ENCODE results near the gene EFR3B. TPM values are rescaled to one million over a fixed set of nuclear protein-coding genes. Genes with fewer than 3 reads are reported as not detected.

The EFR3B gene
- total RNA-seq, 2 experiments from 2014 or later = 0.08 to 0.11 TPM

DNA sequence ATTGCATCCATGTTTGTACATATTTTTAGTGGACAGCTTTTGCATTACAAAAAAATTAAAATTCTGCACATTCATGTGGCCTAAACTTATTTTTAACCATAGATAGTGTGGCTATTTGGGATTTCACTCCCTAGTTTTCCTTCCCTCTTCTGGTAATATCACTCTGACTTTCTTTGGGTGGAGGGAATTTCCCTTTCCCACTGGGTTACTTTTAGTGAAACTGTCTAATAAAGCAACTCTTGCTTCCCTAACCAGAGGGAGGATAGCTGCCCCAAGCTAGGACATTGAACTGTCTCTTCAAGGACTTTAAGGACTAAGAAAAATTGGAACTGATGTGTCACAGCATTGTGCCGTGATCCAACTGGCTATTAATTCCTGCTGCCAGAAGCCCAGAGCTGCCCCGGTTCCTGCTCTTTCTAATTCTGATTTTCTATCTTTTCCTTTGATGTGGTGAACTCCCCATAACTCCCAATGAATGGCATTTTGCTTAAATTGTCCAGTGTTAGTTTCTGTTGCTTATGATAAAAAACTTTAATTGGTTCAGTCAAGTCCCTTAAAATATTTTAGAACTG, 20.0 kb upstream of the EFR3B start:
- Mint-ChIP-seq H3K9me3 (no peaks in the 10 kb centered on the region), H3K4me3 (no peak overlapping the region), H3K27me3 (peaks cover 8% of the 10 kb centered on the region), H3K4me1 (no peaks in the 10 kb centered on the region), H3K36me3 (no peaks in the 10 kb centered on the region), H3K27ac (no peak overlapping the region)
- ATAC-seq (ENCODE audit: low read depth) (no peak), DNase-seq (no peak)
- POLR2A ChIA-PET = no interaction called here

DNA sequence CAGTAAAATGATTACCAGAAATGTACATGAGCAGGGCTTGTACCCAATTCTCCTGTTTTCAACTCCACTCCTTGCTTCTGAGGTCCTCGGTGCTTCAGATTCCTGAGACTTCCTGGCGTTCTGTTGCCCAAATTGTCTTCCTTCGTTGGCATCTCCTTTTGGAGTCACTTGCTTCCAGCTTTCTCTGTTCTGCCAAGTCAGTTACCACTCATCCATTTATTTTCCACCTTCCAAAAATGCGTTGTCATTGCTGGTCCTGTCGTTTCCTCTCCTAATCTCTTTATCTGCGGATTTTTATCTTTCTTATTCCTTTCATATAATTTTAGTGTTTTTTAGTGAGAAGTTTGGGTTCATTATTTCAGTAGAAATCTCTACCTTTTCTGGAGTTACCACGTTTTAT, 18.5 kb upstream of the EFR3B start:
- peaks cover 8% of the 10 kb centered on the region for H3K27me3 Mint-ChIP-seq
- DNase-seq = no peak
- no peak overlapping the region for H3K27ac Mint-ChIP-seq
- no peaks in the 10 kb centered on the region for H3K9me3 Mint-ChIP-seq
- no peak for ATAC-seq (ENCODE audit: low read depth)
- POLR2A ChIA-PET = no interaction called here
- H3K4me3 Mint-ChIP-seq = no peak overlapping the region
- no peaks in the 10 kb centered on the region for H3K4me1 Mint-ChIP-seq
- no peaks in the 10 kb centered on the region for H3K36me3 Mint-ChIP-seq

DNA sequence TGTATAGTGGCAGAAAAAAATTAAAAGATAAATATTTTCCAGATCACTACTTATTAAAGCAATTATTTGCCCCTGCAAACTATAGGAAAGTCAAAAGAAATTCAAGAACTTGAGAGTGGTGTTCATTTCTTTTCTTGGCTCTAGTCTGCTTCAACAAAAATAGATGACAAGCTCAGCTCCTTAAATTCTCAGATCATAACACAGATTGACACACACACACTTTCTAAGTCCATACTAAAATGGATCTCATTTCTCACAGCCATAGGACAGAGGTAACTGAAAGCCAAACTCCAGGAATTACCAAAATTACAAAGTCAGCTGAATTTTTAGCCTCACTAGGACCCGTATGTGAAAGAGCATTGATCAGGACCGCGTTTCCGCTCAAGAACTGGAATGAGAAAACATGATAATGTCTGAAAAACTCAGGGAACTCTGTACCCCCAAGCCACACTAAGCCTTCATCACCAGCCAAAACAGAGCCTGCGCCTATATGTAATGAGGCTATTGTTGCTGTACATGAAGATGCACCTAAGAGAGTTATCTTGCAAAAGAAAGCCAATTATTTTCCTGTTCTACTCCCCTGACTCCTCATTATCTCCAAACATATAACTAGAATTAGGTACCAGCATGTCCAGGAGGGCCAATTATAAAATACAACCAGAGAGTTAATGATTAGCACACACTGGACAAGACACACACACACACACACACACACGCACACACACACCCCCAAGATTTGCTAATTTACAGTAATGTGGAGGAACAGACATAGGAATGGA, 16.5 kb upstream of the EFR3B start:
- H3K4me3 Mint-ChIP-seq = no peak overlapping the region
- H3K36me3 Mint-ChIP-seq = no peaks in the 10 kb centered on the region
- DNase-seq (no peak), ATAC-seq (ENCODE audit: low read depth) (no peak)
- H3K27ac Mint-ChIP-seq = no peak overlapping the region
- POLR2A ChIA-PET = no interaction called here
- H3K9me3 Mint-ChIP-seq = no peaks in the 10 kb centered on the region
- no peaks in the 10 kb centered on the region for H3K4me1 Mint-ChIP-seq
- H3K27me3 Mint-ChIP-seq = peaks cover 8% of the 10 kb centered on the region

DNA sequence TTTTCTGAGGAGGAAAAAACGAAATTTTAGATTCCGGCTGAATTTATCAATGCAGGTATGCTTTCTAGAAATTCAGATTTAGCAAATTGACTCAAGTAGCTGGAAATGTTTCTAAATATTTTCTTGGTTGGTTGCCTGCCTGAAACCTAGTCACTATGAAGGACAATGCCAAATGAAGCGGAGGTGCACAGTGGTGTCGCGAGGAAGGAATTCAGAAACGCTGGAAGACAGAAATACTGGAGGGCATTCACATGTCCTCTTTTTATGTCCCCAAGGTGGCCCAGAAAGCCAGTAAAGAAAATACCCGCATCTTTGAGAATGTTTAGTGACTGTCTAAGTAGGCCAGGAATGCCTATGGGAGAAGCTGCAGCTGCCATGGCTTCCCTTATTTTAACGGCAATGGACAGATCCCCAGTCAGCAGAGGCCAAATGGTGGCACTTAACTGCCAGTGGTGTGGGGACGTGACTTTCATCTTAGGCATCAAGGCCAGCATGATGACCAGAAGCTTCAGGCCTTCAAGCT, 15.8 kb upstream of the EFR3B start:
- no peaks in the 10 kb centered on the region for H3K9me3 Mint-ChIP-seq
- ATAC-seq (ENCODE audit: low read depth) (no peak), DNase-seq (no peak)
- peaks cover 3% of the 10 kb centered on the region for H3K4me1 Mint-ChIP-seq
- POLR2A ChIA-PET = no interaction called here
- no peaks in the 10 kb centered on the region for H3K36me3 Mint-ChIP-seq
- H3K27me3 Mint-ChIP-seq = peaks cover 8% of the 10 kb centered on the region
- no peak overlapping the region for H3K4me3 Mint-ChIP-seq
- H3K27ac Mint-ChIP-seq = no peak overlapping the region

DNA sequence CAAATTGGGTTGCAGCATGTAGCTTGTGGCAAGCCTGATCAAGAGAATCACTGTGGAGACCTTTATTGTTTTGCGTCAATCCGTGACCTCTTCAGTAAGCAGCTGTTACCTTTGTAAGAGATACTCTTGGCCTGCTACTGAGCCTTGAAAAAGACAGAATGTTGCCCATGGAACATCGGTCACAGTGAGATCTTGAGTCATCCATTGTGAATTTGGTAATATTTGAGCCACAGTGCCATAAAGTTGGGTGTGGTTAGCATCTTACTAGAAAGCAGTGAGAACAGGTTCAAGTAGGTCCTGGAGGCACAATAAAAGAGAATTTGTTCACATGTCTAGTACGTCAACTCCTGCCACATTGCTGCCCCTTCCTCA, 12.7 kb upstream of the EFR3B start:
- H3K36me3 Mint-ChIP-seq = no peaks in the 10 kb centered on the region
- POLR2A ChIA-PET = interaction anchor here (1.0 kb wide), 1 partner anchor 12 kb away, joined by 3 read pairs; no protein-coding TSS in a partner anchor
- no peaks in the 10 kb centered on the region for H3K27me3 Mint-ChIP-seq
- DNase-seq (no peak), ATAC-seq (ENCODE audit: low read depth) (no peak)
- no peak overlapping the region for H3K4me3 Mint-ChIP-seq
- no peak overlapping the region for H3K27ac Mint-ChIP-seq
- H3K9me3 Mint-ChIP-seq = no peaks in the 10 kb centered on the region
- peaks cover 3% of the 10 kb centered on the region for H3K4me1 Mint-ChIP-seq

DNA sequence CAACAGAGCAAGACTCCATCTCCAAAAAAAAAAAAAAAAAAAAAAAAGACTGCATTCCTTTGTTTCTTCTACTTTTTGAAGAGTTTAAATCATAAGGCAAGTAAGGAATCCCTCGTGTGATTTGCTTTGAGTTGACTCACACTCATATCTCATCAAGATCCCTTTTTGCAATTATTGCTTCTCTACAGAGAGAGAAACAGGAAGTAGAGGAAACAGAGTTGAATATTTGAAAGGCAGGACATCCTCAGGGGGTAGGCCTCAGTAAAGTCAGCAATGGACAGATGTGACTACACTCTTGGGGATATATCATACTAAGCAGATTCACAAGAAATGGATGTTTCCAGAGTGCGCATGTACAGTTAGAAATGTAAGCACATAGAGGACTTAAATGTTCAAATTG, 11.2 kb upstream of the EFR3B start:
- ATAC-seq (ENCODE audit: low read depth) = no peak
- Mint-ChIP-seq H3K4me3 (no peak overlapping the region), H3K27me3 (peaks cover 1% of the 10 kb centered on the region), H3K9me3 (no peaks in the 10 kb centered on the region), H3K27ac (no peak overlapping the region), H3K4me1 (peaks cover 3% of the 10 kb centered on the region), H3K36me3 (no peaks in the 10 kb centered on the region)
- DNase-seq = no peak
- POLR2A ChIA-PET = no interaction called here

DNA sequence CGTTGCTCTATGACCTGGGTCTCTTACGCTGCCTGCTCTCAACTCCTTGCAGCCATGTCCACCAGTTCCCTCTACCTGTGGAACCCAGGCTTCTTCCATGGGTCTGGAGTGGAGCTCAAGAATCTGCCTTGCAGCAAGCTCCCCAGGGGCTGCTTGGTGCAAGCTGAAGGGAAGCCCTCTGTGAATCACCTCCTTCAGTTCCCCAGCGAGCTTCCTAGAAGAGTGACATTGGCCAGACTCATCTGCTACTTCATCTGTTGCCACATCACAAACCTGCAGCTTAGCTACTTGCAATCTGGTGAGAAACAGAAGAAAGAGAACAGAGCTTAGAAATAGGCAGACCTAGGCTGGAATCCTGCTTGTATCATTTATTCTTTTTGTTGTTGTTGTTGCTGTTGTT, 9.8 kb upstream of the EFR3B start:
- H3K36me3 Mint-ChIP-seq = no peaks in the 10 kb centered on the region
- DNase-seq (no peak), ATAC-seq (ENCODE audit: low read depth) (no peak)
- no peak overlapping the region for H3K4me3 Mint-ChIP-seq
- no peak overlapping the region for H3K27ac Mint-ChIP-seq
- POLR2A ChIA-PET = no interaction called here
- H3K9me3 Mint-ChIP-seq = no peaks in the 10 kb centered on the region
- peaks cover 3% of the 10 kb centered on the region for H3K4me1 Mint-ChIP-seq
- peaks cover 1% of the 10 kb centered on the region for H3K27me3 Mint-ChIP-seq

DNA sequence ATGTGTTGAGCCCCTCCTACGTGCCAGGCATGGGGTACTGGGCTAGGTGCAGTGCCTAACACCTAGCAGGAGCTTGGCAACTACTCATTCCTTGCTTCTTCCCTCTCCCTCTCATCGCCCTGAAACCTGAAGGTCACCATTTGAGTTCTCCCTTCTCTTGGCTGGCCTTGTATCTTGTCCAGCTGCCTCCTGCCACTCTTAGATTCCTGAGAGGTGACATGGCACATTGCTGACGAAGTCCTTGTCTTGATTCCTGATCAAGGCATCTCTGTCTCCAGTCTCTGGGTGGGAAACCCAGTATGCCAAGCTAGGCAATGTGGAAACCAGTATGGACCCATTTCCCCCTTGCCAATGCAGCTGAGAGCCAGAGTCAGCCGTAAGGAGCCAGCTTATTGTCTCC, 9.0 kb upstream of the EFR3B start:
- DNase-seq = no peak
- ATAC-seq (ENCODE audit: low read depth) = no peak
- Mint-ChIP-seq H3K36me3 (no peaks in the 10 kb centered on the region), H3K27me3 (peaks cover 1% of the 10 kb centered on the region), H3K9me3 (no peaks in the 10 kb centered on the region), H3K27ac (no peak overlapping the region), H3K4me3 (no peak overlapping the region), H3K4me1 (peaks cover 6% of the 10 kb centered on the region)
- POLR2A ChIA-PET = no interaction called here

DNA sequence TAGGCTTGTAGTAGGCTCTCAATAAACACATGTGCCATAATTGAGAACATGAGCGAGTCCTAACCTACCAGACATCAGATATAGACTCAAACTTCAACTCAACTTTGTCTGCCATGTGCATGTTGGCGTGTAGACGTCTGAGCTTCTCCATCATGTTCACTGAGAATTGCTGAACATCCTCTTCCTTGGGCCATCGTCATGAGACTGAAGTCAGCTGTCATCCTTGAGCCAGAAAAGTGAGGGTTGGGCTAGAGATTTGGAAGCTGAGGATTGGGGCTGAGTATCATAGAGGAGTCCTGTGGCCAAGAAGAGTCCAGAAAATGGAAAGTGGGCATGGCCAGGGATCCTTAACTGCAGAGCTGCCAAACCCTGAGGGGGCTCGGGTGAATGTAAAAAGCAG, 7.8 kb upstream of the EFR3B start:
- no peak overlapping the region for H3K4me3 Mint-ChIP-seq
- DNase-seq (no peak), ATAC-seq (ENCODE audit: low read depth) (no peak)
- peaks cover 6% of the 10 kb centered on the region for H3K4me1 Mint-ChIP-seq
- H3K36me3 Mint-ChIP-seq = no peaks in the 10 kb centered on the region
- POLR2A ChIA-PET = no interaction called here
- H3K9me3 Mint-ChIP-seq = no peaks in the 10 kb centered on the region
- no peak overlapping the region for H3K27ac Mint-ChIP-seq
- peaks cover 1% of the 10 kb centered on the region for H3K27me3 Mint-ChIP-seq

DNA sequence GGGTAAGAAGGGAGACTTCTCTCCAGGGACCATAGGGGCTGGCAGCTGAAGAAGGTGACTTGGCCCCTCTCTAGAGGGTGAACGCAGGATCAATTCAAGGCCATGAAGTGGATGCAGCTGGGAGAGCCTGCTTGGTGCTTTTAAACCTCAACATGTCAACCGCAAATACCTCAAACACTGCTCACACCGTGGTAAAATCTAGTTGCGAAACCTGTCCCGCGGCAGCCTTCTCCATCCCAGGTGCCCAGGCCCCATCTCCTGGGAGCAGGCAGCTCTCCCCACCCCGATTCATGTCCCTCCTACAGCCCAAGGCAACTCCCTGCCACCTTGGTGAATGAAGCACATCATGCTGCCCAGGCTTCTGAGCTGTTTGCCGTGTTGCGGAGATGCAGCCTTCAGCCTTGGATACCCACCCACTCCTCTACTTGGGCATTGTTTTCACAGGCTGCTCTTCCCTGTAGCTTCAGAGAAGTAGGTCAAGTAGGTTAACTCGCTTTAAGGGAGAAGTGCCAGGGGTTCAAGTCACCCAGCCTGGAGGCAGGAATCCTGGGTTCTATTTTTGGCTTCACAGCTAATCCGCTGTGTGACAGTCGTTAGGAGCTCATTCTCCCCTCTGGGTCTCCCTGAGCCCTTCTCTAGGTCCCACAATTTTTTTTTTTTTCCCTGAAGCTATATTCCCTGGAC, 6.2 kb upstream of the EFR3B start:
- DNase-seq (no peak), ATAC-seq (ENCODE audit: low read depth) (no peak)
- POLR2A ChIA-PET = no interaction called here
- H3K4me3 Mint-ChIP-seq = no peak overlapping the region
- peaks cover 5% of the 10 kb centered on the region for H3K4me1 Mint-ChIP-seq
- peaks cover 10% of the 10 kb centered on the region for H3K27me3 Mint-ChIP-seq
- no peak overlapping the region for H3K27ac Mint-ChIP-seq
- no peaks in the 10 kb centered on the region for H3K9me3 Mint-ChIP-seq
- no peaks in the 10 kb centered on the region for H3K36me3 Mint-ChIP-seq

DNA sequence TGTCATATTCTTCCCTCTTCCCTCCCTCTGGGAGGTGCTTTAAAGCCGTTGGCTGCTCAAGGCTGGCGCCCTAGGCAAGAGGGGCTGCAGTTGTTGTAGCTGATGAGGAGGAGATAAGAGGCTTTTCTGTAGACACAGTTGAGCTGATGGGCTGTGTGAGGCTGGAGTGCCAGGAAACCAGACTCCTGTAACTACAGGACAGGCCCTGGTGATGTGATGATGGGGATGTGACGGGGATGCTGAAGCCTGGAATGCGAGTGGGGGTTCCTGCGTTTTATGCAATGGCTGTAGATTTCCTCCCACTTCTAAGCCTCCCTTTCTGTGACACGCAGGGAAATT, 5.7 kb upstream of the EFR3B start:
- Mint-ChIP-seq H3K27ac (no peak overlapping the region), H3K4me3 (no peak overlapping the region), H3K36me3 (no peaks in the 10 kb centered on the region), H3K4me1 (peaks cover 4% of the 10 kb centered on the region), H3K9me3 (no peaks in the 10 kb centered on the region), H3K27me3 (peaks cover 15% of the 10 kb centered on the region)
- ATAC-seq (ENCODE audit: low read depth) (no peak), DNase-seq (no peak)
- POLR2A ChIA-PET = no interaction called here

DNA sequence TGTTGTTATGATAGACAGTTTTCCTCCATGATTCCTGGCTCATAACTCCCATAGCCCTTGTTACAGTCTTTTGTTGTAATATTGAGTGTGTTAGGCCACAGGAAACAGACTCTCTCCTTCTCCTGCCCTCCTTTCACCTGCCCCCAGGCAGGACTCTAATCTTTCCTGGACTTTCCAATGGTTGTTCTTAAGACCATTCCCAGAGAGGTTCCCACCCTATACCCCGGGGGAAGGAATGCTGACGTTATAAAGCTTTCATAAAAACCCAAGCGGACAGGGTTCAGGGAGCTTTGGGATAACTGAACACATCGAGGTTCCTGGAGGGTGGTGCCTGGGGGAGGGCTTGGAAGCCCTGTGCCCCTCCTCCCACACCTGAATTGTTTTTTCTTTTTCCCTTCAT, 2.8 kb upstream of the EFR3B start:
- Mint-ChIP-seq H3K9me3 (no peaks in the 10 kb centered on the region), H3K27me3 (peaks cover 32% of the 10 kb centered on the region), H3K4me1 (peaks cover 21% of the 10 kb centered on the region), H3K27ac (no peak overlapping the region), H3K4me3 (no peak overlapping the region), H3K36me3 (no peaks in the 10 kb centered on the region)
- no peak for ATAC-seq (ENCODE audit: low read depth)
- POLR2A ChIA-PET = no interaction called here
- no peak for DNase-seq

DNA sequence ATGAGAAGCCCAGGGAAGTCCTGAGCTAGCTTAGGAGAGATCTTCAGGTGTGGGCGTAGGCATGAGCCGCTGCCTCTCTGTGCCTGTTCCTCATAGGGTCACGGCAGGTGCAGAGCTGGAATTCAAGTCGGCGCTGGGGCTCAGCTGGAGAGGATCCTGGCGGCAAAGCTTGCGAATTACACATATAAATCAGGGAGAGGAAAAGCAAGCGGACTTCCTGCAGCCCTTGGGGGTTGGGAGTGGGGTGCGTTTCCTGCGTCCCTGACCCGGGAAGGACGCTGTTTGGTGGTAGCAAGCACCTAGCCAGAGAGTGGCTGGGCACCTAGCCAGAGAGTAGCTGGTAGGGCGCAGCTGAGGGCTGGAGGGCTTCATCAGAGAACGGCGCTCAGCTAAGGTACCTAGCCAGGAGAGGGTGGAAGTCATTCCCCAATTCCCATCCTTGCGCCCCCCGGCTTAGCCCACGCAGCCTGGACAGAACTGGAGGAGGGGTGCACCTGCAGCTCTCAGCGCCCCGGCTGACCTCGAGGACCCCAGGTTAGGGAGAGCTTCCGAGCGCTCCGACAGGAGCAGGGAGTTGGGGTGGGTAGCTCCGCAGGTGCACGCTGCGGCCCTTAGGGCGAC, 459 bp upstream of the EFR3B start:
- Mint-ChIP-seq H3K36me3 (no peaks in the 10 kb centered on the region), H3K9me3 (no peaks in the 10 kb centered on the region), H3K27me3 (peaks cover 46% of the 10 kb centered on the region), H3K4me1 (peaks cover 24% of the 10 kb centered on the region), H3K27ac (no peak overlapping the region), H3K4me3 (peak overlapping the region; percentile 75)
- ATAC-seq (ENCODE audit: low read depth) (peak; percentile 3), DNase-seq (no peak)
- POLR2A ChIA-PET = interaction anchor here (0.6 to 1.2 kb wide), 3 partner anchors 13 to 721 kb away, joined by 3 to 5 read pairs (median 3); no protein-coding TSS in a partner anchor
